NCI-H524 treated with DMSO at 0.1 percent for 48 hours (cell line): ENCODE data around the gene SYCN.
"Not testable (repeated sequence)": the region's sequence is repeated elsewhere in the genome, so short reads cannot be mapped to it uniquely, and the experiment has no call there.

ENCODE experiments used
- DNase-seq: peaks from one replicate; lab custom pipeline; 2025; lab: John Stamatoyannopoulos, UW

Gene SYCN, protein sequence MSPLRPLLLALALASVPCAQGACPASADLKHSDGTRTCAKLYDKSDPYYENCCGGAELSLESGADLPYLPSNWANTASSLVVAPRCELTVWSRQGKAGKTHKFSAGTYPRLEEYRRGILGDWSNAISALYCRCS

DNA sequence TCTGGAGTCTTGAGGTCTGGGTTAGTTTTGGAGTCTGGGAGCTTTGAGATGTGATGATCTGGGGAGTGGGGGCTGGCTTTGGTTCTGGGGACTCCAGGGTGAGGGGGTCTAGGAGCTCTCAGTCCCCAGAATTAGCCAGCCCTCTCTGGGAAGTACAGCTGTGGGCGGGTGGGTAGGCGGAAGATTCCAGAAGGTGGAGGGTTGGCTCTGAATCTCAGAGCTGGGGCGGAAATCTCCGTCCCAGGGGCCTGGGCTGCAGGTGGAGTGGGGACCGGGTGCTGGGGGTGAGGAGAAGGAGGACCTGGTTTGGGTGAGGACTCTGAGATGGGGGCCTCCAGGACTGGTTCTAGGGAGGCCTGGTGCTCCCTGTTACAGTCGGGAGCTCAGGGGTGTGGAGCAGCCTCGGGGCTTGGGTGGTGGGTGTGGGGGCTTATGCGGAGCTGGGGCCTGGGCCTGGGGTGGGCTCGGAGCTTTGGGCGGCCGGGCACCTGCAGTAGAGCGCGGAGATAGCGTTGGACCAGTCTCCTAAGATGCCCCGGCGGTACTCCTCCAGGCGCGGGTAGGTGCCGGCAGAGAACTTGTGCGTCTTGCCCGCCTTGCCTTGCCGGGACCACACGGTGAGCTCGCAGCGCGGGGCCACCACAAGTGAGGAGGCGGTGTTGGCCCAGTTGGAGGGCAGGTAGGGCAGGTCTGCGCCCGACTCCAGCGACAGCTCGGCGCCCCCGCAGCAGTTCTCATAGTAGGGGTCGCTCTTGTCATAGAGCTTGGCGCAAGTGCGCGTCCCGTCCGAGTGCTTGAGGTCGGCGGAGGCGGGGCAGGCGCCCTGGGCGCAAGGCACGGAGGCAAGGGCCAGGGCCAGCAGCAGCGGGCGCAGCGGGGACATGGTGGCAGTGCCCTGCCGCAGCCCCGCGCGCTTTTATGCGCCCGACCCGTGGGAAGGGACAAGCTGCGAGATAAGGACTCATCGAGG lies at the start of gene SYCN:
Gene SYCN, minus strand, starts transcription at position 892 of the 970 bp plus-strand sequence. Its CDS starts 9 bp downstream, at position 883.
- no peak for DNase-seq

DNA sequence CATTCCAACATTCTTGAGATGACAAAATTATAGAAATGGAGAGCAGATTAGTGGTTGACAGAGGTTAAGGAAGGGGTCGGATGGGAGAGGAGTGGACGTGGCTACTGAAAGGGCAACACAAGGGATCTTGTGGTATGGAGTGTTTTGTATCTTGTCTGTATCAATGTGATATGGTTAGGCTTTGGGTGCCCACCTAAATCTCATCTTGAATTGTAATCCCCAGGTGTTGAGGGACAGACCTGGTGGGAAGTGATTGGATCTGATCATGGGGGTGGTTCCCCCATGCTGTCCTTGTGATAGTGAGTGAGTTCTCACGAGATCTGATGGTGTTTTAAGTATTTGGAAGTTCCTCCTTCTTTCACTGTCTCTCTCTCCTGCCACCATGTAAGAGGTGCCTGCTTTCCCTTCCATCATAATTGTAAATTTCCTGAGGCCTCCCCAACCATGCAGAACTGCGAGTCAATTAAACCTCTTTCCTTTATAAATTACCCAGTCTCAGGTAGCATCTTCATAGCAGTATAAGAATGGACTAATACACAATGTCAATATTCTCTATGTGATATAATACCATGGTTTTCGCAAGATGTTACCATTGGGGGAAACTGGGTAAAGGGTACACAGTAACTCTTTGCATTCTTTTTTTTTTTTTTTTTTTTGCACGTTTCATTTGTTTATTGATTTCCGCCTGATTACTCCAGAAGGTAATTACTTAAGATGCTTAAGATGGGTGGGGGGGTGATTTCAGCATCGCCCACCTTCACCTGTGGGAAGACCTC lies 49.5 kb upstream of the SYCN start:
- DNase-seq: no peak

GRCh38 chr19:39252458-39252857 lies 48.4 kb upstream of the SYCN start:
- no peak for DNase-seq

DNA sequence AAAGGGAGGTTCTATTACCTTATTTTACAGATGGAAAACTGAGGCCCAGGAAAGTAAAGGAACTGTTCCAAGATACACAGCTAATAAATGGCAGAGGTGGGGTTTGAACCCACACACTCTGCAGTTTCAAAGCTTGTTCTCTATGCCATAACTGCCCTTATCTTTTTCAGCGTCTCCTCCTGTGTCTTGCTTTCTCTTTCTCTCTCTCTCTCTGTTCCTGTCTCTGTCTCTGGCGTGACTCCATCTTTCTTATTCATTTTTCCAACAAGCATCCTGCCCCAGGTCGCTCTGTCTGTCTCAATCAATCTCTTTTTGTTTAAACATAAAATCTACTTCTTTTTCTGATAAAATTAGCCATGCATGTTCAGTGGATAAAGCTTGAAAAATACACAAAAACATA lies 47.8 kb upstream of the SYCN start:
- DNase-seq: no peak

- DNase-seq: no peak
These were observed 47.0 kb upstream of the SYCN start for GRCh38 chr19:39251081-39251480.

DNA sequence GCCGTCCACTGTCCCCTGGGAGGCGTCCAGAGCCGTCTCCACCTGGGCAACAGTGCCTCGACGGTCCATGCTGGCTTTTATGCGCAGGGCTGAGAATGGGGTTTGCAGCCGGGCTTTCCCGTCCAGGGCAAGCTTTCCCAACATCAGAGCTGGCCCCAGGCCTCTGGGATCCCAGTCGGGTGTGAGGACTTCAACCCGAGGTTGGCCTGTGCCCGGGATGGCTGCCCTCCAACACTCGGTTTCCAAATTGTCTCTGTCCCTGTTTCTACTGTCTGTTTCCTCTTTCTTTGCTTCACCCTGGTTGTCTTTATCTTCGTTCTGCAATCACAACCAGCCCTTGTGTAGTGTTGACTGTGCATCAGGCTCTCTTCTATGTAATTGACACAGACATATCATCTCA lies 44.7 kb upstream of the SYCN start, which contains the start of gene IFNL4:
Gene IFNL4, minus strand, starts transcription at position 51 of the 400 bp plus-strand sequence.
- no peak for DNase-seq

- DNase-seq: no peak
These were observed 43.9 kb upstream of the SYCN start for GRCh38 chr19:39247701-39248664.

DNA sequence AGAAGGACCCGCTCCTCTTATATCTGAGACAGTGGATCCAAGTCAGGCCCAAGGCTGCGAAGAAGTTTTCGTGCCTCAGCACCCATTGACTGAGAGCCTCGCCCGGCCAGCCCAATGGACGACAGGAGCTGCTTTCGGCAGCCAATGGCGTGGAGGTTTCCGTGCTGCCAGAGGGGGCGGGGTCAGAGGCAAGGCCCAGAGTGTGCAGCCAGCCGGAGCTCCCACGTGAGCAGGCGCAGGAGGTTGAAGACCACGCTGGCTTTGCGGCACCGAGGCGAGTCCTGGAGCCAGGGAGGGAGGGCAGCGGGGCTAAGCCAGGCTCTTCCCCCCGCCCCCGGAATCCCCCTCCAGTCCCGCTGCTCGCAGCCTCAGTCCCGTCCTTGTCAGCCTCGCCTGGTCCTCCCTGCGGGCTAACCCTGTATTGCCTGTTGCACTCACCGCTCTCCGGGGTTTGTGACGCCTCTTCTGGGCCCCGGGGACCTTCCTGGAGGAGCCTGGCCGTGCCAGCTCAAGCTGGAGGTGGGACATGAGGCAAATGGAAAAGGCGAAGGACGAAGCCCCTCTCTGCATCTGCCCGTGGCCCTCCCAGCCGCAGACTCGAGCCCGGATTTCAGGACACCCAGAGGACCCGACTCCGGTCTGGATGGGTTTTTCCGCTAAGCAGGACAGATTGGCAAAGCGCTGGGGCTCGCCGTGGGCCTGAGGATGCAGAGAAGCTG lies 43.0 kb upstream of the SYCN start:
- DNase-seq: peak; percentile 18

GRCh38 chr19:39245166-39245565 lies 41.1 kb upstream of the SYCN start:
- DNase-seq: not testable (repeated sequence)

GRCh38 chr19:39244410-39245100 lies 40.5 kb upstream of the SYCN start, which contains the start of gene IFNL3:
Gene IFNL3 (minus strand): TSS chr19:39245006. CDS start chr19:39244967, 39 bp downstream.
- DNase-seq: not testable (repeated sequence)

DNA sequence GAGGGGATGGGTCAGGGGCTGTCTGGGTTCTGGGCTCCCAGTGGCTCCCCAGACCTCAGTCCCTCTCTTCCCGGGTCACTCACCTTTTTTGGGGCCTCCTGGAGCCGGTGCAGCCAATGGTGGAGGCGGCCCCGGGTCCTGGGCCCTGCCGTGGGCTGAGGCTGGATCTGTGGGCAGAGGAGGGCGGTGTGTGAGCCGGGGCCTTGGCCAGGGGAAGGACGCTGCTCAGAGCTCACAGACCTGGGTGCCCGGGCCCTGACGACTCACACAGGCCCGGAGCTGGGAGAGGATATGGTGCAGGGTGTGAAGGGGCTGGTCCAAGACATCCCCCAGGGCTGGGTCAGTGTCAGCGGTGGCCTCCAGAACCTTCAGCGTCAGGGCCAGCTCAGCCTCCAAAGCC lies 39.7 kb upstream of the SYCN start:
- DNase-seq: not testable (repeated sequence)

GRCh38 chr19:39240421-39240820 lies 36.4 kb upstream of the SYCN start:
- no peak for DNase-seq

DNA sequence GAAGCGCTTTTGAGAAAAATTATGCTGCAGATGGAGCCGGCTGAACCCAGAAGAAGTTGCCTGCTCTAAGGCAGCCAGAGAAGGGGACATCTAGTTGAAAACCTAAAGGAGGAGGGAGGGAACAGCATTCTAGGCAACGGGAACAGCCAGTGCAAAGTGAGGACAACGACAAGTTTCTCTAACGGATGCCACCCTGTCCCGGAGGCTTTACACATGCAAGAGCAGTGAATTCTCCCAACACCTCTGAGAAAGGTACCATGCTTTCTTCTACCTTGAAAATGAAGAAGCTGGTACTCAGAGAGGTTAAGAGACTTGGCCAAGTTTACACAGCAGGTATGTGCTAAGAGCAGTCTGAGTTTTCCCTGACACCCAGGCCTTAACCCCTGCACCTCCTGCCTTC lies 34.9 kb upstream of the SYCN start:
- DNase-seq: no peak

DNA sequence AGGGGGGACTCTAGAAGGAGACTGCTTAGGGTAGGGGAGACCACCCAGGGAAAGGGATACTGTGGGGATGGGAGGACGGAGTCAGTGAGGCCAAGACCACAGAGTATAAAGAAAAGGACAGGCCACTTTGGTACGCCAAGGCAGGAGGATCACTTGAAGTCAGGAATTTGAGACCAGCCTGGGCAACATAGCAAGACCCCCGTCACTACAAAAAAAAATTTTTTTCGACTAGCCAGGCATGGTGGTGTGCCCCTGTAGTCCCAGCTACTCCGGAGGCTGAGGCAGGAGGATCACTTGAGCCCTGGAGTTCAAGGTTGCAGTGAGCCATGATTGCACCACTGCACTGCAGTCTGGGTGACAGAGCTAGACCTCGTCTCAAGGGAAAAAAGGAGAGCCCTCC lies 34.1 kb upstream of the SYCN start:
- DNase-seq: no peak

GRCh38 chr19:39237200-39238184 lies 33.4 kb upstream of the SYCN start:
- DNase-seq: no peak

GRCh38 chr19:39236527-39236926 lies 32.5 kb upstream of the SYCN start:
- DNase-seq: no peak

DNA sequence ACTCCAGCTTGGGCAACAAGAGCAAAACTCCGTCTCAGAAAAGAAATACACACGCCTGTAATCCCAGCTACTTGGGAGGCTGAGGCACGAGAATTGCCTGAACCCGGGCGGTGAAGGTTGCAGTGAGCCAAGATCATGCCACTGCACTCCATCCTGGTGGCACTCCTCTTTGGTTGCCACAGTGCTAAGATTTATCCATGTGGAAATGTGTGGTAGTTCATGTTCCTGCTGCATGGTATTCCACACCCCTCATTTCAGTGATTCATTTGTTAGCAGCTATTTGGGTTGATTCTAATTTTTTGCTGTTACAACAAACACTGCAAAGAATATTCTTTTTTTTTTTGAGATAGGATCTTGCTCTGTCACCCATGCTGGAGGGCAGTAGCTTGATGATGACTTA lies 28.6 kb upstream of the SYCN start:
- no peak for DNase-seq

DNA sequence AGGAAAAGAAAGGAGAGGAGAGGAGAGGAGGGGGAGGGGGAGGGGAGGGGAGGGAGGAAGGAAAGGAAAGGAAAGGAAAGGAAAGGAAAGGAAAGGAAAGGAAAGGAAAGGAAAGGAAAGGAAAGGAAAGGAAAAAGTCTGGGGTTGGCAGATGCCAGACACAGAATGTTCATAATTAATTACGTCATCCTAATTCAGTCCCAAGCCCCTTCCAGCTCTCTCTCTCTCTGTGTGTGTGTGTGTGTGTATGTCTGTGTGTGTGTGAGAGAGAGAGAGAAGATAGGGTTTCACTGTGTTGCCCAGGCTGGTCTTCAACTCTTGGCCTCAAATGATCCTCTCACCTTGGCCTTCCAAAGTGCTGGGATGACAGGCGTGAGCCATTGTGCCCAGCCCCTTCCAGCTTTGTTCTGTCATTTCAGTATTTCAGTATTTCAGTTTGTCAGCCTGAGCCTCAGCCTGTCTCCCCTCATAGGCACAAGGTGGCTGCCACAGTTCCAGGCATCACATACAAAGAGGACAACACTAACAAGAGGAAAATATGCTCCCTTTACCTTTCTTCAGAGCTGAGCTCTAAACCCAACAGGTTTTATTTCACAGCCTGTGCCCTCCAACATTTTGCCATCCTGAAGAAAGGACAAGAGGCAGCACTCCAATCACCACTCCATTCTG lies 26.2 kb upstream of the SYCN start:
- DNase-seq: no peak
